ENCODE measurements around the gene CSPG4. TPM values are rescaled to one million over a fixed set of nuclear protein-coding genes. Genes with fewer than 3 reads are reported as not detected.
"Not testable (repeated sequence)": the region's sequence is repeated elsewhere in the genome, so short reads cannot be mapped to it uniquely, and the experiment has no call there.

CSPG4 gene
- total and polyA plus RNA-seq, 8 donors: 1.8 to 44.6 (median 20.3) TPM

DNA sequence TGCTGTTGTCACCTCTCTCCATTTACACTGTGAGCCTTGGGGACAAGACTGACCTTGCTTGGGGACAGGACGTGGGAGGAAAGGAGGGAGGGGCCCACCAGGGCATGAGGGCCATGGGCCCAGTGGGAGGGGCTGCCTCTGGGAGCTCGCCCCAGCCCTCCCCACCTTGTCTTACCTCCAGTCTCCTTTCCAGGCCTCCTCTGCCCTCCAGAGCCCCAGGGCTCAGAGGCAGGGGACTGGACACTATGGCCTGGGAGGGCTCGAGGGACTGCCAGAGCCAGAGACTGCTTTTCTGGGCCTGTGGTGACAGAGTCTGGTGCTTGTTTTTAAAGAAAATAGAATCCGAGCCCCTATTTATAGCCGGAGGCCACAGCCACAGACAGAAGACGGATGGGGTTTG lies 10.2 kb downstream of the CSPG4 start:
- Histone ChIP-seq H3K36me3 (no peaks in the 10 kb centered on the region), H3K4me3 (no peak overlapping the region), H3K27ac (peak overlapping the region in 4 of 5 donors; percentile 68 to 94 (median 75)), H3K9me3 (no peaks in the 10 kb centered on the region), H3K4me1 (peaks cover 18 to 82% (median 49%) of the 10 kb centered on the region in 4 donors), H3K27me3 (no peaks in the 10 kb centered on the region)
- 63 to 88% (median 73%) methylated on average over 5 to 6 of the region's 6 CpGs for WGBS, 5 donors
- no peak for TF ChIP-seq POLR2A (IDR thresholded peaks at IDR 0.05)
- TF ChIP-seq EP300 (IDR thresholded peaks at IDR 0.05): no peak
- no peak for TF ChIP-seq POLR2AphosphoS5 (IDR thresholded peaks at IDR 0.05)
- TF ChIP-seq, protein P1, sequence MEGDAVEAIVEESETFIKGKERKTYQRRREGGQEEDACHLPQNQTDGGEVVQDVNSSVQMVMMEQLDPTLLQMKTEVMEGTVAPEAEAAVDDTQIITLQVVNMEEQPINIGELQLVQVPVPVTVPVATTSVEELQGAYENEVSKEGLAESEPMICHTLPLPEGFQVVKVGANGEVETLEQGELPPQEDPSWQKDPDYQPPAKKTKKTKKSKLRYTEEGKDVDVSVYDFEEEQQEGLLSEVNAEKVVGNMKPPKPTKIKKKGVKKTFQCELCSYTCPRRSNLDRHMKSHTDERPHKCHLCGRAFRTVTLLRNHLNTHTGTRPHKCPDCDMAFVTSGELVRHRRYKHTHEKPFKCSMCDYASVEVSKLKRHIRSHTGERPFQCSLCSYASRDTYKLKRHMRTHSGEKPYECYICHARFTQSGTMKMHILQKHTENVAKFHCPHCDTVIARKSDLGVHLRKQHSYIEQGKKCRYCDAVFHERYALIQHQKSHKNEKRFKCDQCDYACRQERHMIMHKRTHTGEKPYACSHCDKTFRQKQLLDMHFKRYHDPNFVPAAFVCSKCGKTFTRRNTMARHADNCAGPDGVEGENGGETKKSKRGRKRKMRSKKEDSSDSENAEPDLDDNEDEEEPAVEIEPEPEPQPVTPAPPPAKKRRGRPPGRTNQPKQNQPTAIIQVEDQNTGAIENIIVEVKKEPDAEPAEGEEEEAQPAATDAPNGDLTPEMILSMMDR (IDR thresholded peaks at IDR 0.05): no peak
- intact Hi-C loops (cut with DNase I; ENCODE audit: low total_unique reads): no loop called here
- DNase-seq: no peak

DNA sequence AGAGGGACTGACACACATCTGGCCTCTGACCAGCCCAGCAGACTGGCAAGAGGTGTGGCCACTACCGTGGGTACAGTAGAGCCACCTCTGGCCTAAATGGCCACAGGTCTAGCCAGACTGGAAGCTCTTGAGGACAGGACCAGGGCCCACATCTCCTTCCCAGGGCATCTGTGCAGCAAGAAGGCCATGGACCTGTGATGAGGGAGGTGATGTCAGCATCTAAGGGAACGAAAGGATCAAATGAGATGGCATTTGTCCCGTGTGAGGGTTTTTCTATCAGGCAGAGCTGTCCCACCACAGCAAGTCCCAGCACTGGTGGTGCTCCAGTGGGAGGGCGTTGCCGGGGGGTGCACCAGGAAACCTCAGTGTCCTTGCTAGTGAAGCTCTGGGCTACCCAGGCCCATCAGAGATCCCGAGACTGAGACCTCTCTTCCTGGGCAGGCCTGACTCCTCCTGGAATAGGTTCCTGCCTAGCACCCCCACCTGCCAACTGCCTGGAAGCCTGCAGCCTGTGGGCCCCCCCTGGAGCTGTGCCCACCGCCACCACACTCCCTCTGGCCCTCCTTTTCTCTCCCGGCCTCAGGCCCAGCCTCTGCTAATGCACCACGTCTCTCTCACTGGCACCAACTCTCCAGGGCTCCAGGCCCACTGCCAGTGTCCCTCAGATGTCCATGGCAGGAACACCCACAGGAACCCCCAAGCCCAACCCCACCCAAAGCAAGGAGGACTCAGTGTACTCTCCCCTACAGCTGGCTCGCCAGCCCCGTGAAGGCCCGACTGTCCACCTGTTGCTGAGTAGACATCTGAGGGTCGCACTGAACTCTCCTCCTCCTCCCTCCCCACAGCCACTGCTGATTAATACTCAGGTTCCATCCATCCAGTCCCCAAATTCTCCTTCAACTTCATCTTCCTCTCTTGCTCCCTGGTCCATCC lies 11.3 kb downstream of the CSPG4 start:
- intact Hi-C loops (cut with DNase I; ENCODE audit: low total_unique reads); H3K9me3 ChIP-seq; H3K4me3 ChIP-seq; H3K36me3 ChIP-seq; H3K27me3 ChIP-seq; DNase-seq: not testable (repeated sequence)
- Histone ChIP-seq H3K27ac (peak overlapping the region; percentile 5 to 94 (median 71)), H3K4me1 (peaks cover 18 to 83% (median 50%) of the 10 kb centered on the region in 4 donors)
- WGBS, 5 donors: 77 to 83% (median 80%) methylated on average over 13 of the region's 13 CpGs

DNA sequence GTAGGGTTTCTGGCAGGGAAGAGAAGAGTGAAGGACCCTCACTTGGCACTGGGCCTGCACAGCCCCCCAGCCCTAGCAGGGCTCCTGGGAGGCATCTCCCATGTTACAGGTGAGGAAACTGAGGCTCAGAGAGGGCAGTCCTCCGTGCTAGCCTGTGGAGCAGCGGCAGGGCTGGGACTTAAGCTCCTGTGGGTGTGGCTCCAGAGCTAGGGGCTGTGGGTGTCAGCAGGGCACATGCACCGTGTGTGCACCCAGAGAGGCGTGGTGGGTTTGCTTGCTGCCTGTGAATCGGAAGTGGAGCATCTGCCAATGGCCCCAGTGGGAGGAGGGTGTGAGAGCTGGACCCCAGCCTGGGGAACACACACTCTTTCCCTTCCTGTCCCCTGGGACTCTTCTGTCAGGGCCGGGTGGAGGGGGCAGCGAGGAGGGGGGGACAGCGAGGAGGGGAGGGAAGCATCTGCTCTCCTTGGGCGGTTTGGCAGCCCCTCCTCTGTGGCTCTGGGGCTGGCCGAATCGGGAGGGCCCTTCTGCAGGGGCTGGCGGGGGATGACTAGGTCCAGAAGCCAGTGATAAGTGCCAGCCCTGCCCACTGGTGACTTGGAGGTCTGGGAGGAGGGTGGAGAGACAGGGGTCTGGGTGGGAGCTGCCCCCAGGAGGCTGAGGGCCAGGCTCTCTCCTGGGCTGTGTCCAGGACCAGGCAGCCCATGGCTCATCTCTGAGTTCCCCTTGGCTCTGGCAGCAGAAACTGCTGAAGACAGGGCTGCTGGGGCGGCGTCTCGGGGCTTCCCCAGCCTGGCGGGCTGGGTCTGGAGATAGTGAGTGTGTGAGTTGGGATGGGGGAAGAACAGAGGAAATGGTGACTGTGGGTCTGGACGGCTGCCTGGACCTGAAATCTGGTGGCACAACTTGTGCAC lies 12.4 kb downstream of the CSPG4 start:
- H3K9me3 ChIP-seq; H3K36me3 ChIP-seq; intact Hi-C loops (cut with DNase I; ENCODE audit: low total_unique reads); H3K27me3 ChIP-seq; H3K4me3 ChIP-seq: not testable (repeated sequence)
- H3K4me1 ChIP-seq: peaks cover 22 to 85% (median 53%) of the 10 kb centered on the region in 4 donors
- peak overlapping the region; percentile 5 to 94 (median 79) for H3K27ac ChIP-seq
- WGBS, 5 donors: 6 to 27% (median 17%) methylated on average over 3 to 14 of the region's 17 CpGs
- peak; percentile 31 to 82 for DNase-seq

DNA sequence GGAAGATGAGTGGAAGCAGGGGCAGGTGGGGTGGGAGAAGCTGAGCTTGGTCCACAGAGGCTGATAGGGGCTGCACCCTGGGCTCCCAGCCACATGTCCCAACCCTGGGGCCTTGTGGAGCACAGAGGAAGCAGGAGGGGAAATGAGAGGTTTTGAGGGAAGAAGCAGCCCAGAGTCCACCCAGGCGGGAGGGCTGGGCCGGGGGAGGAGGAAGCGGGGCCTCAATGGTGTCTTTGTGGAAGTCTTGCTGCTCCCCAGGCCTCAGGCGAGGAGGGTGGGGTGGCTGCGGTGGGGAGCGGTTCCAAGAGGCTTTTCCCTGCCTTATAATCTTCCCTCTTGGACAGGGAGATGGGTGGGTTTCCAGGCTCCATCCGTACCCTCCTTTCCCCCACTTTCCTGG lies 13.1 kb downstream of the CSPG4 start:
- intact Hi-C loops (cut with DNase I; ENCODE audit: low total_unique reads); H3K27me3 ChIP-seq; H3K36me3 ChIP-seq; DNase-seq; H3K4me3 ChIP-seq; H3K9me3 ChIP-seq: not testable (repeated sequence)
- WGBS, 5 donors: 66 to 77% (median 71%) methylated on average over 6 to 7 of the region's 7 CpGs
- Histone ChIP-seq H3K27ac (peak overlapping the region in 4 of 5 donors; percentile 68 to 94 (median 82)), H3K4me1 (peaks cover 29 to 85% (median 56%) of the 10 kb centered on the region in 4 donors)

DNA sequence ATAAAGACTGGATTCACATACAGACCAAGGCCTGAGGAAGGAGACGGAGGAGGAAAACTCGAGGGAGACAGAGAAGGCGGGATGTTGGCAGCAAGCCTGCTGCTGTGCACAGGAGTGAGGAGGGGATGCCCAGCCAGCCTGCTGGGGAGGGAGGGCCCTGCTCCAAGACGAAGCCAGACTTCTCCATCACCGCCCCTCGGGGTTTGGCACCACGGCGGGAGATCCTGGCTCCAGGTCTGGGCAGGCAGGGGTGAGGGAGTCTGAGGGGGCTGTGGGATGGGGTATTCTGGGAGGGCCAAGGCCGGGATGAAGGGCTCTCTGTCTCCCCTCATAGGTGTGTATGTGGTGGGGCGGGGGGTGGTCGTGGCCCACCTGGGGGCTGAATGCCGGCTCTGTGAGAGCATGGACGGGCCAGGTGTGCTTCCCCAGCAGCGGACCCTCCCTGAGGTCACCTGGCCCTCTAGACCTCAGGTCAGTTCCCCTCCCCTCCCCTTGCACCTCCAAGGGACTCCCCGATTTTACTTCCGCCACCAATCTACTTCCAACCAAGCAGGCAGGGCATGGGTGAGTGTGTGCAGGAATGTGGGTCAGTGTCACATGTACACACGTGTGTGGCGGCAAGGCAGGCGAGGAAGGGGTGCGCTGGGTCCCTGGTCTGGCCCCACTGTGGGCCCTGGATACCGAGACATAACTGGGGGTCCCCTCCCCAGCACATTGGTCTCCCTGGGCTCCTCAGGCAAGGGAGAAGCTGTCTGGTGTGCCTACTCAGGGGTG lies 14.5 kb downstream of the CSPG4 start:
- H3K9me3 ChIP-seq; H3K27me3 ChIP-seq; H3K36me3 ChIP-seq; DNase-seq; H3K4me3 ChIP-seq; intact Hi-C loops (cut with DNase I; ENCODE audit: low total_unique reads): not testable (repeated sequence)
- 70 to 86% (median 79%) methylated on average over 8 to 21 of the region's 21 CpGs for WGBS, 5 donors
- Histone ChIP-seq H3K27ac (peak overlapping the region in 4 of 5 donors; percentile 68 to 94 (median 82)), H3K4me1 (peaks cover 43 to 94% (median 65%) of the 10 kb centered on the region in 4 donors)

DNA sequence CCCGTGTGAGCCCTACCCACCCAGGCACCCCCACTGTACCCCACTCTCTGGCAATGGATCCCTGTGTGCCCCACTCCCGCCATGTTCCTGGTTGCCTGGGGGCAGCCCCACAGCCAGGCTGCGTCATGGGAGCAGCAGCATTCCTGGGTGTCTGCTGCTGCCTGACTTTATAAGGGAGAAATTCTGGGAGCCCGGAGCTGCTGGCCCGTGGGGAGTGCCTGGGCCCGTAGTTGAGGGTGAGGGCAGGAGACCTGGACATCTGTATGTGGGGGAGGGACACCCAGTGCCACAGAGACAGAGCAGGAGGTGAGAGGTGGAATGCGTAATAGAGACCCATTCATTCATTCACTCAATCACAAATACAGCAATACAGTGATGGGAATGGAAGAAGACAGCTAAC lies 15.1 kb downstream of the CSPG4 start:
- Histone ChIP-seq H3K27ac (peak overlapping the region in 4 of 5 donors; percentile 78 to 94 (median 82)), H3K4me3 (no peak overlapping the region), H3K36me3 (peaks cover 0 to 2% (median under 1%) of the 10 kb centered on the region in 4 donors), H3K9me3 (no peaks in the 10 kb centered on the region), H3K4me1 (peaks cover 44 to 95% (median 65%) of the 10 kb centered on the region in 4 donors), H3K27me3 (peaks cover 0 to 3% (median 0%) of the 10 kb centered on the region in 3 donors)
- intact Hi-C loops (cut with DNase I; ENCODE audit: low total_unique reads): no loop called here
- TF ChIP-seq EP300 (IDR thresholded peaks at IDR 0.05) (peak; percentile 90), POLR2A (IDR thresholded peaks at IDR 0.05) (no peak), POLR2AphosphoS5 (IDR thresholded peaks at IDR 0.05) (peak in 1 of 3 donors; percentile 55)
- TF ChIP-seq, protein P1 (IDR thresholded peaks at IDR 0.05): no peak
- DNase-seq: no peak
- 77 to 85% (median 83%) methylated on average over 6 to 7 of the region's 7 CpGs for WGBS, 5 donors
